Measurements from ENCODE around the gene PIK3CB.
"Not testable (repeated sequence)": the region's sequence is repeated elsewhere in the genome, so short reads cannot be mapped to it uniquely, and the experiment has no call there.

PIK3CB gene

DNA sequence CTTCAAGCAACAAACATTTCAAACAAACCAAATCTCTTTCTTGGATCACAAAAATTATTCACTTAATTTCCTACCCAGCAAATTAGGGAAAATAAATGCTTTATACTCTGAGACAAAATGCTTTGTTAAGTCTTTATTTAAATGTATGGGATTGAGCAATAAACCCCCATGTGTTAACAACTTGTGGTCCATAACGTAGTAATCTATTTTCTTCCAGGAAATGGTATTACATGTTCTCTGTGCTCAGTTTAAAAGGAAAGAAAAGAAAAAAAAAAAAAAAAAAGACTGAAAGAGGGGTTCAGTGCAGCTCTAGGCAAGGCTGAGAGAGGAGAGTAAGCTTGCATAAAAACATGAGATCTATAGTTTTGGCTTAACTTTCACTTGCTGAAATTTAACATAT, 102.3 kb downstream of the PIK3CB start:
- no peak for DNase-seq

DNA sequence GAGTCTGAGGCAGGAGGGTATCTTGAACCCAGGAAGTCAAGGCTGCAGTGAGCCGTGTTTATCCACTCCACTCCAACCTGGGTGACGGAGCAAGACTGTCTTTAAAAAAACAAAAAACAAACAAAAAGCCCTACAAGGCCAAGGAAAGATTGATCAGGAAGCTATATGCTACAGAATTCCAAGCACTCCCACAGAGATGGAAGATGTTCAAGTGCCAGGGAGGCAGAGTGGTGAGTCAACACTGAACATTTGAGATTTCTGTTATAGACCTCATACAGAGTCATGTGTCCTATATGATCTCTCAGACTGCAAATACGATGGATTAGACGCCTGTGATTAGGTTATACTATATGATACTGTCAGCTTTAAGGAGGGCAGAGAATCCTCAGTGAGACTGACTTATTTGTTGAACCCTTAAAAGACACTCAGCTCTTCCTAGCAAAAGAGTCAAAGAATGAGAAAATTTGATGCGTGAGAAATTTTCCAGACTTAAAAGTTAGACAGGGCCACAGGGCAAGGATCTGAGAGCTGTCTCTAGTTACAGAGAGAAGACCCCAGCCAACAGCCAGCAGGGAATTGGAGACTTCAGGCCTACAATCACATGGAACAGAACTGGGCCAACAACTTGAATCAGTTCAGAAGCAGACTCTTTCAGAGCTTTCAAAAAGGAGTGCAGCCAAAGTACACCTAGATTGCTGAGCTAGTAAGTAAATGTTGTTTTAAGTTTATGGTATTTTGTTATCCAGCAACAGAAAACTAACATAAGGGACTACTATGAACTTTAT, 107.6 kb downstream of the PIK3CB start:
- DNase-seq: no peak

DNA sequence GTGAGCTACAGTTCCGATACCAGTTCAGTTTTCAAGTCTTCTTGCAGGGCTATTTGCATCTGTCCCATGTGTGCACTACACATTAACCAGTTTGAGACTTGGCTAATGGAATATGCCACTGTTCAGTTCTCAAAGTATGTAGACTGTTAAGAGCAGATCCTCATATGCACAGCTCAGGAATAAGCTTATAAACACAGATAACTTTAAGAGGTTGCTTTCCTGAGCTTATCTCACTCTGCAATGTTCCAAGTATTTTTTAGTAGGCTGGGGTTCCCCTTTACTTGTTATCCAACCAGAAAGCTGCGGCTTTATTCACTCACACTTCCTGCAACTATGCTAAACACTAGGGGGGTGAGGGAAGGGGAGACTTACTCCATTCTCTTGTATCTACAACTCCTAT, 108.7 kb downstream of the PIK3CB start:
- DNase-seq: peak; percentile 2

DNA sequence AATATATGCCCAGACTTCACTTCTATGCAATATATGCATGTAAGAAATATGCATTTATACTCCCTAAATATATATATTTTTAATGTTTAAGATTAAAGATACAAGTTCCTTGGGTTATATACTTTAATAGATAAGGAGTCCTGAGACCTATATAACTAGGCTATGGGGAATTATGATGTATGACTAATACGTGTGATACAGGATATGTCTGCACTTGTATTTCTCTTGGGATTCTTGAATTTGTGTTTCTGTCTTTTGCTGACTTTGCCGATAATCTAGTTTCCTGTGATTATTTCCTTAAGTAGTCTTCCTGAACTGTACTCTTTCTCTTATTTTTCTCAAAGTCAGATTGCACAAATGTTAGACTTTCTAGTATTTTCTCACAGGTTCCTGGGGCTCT, 109.6 kb downstream of the PIK3CB start:
- DNase-seq: no peak

DNA sequence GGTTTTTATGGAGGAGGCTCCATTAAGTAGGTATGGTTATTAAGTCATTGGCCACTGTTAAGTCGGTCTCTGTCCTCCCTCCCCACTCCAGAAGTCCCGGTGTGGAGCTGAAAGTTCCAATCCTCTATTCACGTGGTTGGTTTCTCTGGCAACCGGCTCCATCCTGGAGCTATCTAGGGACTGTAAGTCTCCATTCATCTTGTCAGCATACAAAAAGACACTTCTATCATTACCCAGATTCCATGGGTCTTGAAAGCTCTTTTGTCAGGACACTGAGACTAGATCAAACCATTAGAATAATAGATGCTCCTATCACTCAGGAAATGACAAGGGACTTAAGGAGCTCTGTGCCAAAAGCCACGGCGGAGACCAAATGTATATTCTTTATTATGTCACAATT, 110.3 kb downstream of the PIK3CB start:
- DNase-seq: no peak

DNA sequence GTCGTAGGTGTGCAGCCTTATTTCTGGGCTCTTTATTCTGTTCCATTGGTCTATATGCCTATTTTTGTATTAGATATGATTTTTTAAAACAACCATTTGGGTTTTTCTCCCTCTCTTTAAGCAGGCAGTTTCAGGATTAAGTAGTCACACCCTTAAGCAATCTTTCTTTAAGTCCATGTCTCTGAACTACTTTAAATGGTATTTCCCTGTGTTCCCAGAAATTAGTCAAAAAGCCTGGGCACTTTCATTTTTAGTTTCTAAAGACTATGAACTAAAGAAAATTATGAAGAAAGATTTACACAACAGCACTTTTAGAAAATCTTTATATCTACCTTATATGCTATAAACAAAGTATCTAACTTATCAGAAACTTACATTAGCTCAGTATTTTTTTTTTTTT, 115.9 kb downstream of the PIK3CB start:
- peak; percentile 12 for DNase-seq

DNA sequence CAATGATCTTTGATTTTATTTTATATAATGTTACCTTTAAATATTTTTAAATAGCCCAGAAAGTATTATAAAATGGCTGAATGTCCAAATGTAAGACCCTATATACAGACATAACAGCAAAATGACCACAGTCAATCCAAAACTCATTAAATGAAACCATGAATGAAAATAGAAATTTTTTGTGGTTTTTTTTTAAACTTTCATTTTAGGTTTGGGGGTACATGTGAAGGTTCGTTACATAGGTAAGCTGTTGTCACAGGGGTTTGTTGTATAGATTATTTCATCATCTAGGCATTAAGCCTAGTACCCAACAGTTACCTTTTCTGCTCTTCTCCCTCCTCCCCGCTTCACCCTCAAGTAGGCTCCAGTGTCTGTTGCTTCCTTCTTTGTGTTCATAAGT, 117.4 kb downstream of the PIK3CB start:
- peak; percentile 2 for DNase-seq

DNA sequence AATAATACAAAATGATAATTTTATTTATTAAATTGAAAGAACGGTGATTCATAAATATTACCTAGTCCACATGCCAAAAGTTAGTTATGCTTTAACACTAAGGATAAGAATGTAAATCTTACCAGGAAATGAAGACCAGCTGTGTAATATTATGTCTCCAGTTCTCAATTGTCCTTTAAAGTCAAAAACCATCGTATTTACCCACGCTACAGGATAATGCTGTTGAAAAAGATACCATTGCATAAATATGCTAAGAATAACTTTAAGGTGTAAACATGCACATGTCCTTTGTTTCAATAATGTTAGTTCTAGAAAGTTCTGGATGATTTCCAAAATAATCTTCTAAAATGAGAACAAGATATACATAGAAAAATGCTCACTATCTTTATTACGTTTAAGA, 122.6 kb downstream of the PIK3CB start:
- DNase-seq: no peak

DNA sequence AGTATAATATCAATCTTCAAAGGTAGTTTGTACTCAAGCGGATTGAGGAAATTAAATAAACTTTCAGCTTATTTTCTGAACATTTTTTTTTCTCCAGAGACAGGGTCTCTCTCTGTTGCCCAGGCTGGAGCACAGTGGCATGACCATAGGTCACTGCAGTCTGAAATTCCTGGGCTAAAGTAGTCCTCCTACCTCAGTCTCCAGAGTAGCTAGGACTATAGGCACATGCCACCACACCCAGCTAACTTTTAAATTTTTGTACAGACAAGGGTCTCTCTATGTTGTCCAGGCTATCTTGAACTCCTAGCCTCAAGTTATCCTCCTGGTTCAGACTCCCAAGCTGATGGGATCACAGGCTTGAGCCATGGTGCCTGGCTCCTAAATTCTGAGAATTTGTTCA, 129.1 kb downstream of the PIK3CB start:
- DNase-seq: no peak

DNA sequence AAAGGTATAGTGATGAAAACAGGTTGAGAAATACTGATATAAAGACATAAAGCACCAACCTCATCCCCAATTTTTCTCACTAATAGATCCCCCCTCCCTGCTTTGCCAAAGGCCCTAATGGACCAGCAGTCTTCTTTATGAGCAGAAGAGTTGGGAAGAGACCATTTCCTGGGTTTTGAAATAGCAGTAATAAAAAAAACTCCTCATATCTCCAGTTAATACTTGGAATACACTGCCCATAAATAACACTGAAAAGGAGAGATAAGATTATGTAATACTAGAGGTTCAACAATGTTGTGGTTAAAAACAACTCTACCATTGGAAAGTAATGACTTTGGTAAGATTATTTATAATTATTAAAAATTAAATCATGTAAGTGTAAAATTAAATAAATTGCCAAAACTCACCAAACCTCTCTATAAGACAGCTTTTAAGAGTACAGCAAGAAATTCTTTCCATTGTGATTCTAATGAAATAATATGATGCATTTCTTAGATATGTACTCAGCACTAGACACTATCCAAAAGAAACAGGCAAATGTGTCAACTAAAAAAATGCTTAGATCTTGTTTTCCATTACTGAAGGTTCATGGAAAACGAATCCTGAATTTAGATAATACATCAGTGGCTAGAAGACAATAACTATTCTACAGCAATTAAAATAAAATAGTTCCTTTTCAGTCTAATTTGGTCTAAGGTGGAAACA, 137.9 kb downstream of the PIK3CB start:
- DNase-seq: no peak

DNA sequence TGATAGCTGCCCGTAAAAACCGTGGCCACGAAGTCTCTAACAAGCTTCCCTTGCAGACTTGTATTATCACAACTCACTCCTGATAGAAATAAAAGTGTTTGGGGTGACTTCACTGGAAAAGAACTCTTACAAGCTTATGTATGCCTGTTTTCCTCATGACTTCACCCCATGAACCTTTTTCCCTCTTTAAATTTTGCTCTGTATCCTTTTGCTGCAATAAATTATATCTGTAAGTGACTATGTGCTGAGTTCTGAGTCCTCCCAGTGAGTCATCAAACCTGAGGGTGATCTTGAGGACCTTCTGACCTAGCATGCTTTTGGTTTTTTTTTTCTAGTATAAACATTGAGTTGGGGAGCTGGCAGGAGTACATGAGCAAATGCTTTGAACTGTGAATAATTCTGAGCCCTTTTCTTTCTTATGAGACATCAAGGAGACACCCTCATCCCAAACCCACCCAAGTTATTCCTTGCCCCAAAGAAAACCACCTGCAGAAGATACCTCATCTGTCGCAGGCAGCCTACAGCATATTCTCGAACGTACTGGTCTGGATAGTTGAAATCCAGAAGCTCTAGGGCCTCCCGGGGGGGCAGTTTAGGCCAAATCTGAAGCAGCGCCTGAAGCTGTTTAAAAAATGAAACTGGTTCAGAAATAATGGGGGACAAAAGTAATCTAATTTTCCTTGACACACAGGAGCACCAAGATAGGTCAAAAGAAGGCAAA, 140.3 kb downstream of the PIK3CB start:
- DNase-seq: no peak

DNA sequence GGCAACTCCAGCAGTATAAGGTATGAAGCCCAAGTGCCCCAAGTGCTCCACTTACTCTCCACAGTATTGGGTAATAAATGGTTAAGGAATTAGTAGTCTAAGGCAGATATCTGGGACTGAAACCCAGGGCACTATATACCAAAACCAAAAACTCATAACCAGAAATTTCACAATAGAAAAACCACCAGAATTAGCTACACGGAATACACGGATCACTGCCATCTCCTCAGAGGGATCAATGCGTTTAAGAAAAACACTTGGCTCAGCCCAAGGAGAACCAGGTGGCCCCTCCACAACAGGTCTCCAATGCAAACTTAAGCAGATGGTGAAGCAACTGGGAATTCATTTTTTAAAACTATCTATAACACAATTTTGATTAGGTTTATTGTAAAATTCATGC, 142.6 kb downstream of the PIK3CB start:
- no peak for DNase-seq

DNA sequence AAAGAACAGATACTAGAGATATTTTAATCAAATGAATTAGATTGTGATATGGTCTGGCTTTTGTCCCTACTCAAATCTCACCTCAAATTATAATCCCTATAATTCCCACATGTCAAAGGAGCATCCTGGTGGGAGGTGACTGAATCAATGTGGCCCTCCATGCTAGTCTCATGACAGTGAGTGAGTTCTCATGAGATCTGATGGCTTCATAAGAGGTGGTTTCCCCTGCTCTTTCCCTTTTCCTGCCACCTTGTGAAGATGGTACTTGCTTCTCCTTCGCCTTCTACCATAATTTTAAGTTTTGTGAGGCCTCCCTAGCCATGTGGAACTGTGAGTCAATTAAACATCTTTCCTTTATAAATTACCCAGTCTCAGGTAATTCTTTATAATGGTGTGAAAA, 143.4 kb downstream of the PIK3CB start:
- no peak for DNase-seq

DNA sequence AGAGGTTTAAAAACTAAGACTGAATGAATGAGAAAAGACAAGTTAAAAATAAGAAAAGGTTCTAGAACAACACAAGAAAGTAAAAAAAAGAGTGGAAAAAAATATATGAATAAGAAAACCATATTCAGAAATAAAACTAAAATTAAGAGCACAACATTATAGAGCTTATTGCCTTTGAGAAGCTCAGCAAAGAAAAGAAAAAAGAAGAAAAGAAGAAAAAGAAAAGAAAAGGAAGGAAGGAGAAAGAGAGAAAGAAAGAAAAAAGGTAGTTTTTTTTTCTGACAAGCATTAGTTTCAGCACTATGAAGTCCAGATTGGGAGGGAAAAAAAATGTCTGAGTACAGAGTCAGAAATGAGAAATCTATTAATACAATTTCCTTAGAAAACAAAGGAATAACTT, 144.7 kb downstream of the PIK3CB start:
- no peak for DNase-seq

DNA sequence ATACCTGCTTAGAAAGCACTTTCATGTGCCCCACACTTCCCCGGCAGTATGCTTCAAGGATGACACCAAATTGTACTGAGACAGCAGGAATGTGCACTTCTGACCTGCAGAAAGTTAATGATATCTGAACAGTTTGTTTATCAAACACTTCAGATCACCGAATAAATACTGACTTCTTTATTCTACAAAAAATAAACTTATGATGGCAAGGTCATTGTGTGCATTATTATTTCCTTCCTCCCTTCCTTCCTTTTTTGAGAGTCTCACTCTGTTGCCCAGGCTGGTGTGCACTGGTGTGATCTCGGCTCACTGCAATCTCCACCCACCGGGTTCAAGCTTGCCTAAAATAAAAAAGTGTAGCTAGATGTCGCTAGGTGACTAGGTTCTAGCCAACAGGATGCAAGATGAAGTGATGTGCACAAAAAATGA, 145.8 kb downstream of the PIK3CB start:
- DNase-seq: no peak

DNA sequence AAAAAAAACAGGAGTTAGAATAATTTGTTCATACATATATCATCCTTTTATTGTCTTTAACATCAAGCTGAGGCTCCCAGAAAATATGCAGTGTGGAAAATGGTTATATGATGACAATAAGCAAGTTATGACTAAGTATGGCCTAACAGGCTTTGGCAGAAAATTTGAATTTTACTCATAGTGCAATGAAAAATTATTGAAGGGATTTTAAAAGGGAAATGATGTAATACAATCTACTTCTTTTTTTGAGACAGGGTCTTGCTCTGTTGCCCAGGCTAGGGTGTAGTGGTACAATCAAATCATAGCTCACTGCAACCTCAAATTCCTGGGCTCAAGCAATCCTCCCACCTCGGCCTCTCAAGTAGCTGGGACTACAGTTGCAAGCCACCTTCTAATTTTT, 147.5 kb downstream of the PIK3CB start:
- DNase-seq: peak; percentile 52

DNA sequence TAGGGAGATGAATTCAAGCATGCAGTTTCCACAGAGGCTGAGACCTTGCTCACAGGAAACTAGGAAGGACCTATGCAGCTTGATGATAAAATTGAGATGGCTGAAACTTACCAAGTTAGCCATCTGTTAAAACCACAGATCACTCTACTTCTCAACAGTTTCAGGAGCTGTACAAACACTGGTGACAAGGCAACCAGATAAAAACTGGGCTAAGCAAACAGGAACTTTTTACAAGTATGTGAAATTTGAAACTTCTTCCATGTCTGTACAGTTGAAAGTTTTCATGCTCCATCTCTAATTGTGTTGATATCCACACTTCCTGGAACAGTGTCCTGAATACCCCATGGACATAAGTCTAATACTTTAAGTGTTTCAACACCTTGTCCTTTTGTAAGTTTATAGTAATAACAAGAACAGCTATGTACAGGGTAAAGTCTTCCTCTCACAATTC, 147.9 kb downstream of the PIK3CB start:
- DNase-seq: peak; percentile 67

DNA sequence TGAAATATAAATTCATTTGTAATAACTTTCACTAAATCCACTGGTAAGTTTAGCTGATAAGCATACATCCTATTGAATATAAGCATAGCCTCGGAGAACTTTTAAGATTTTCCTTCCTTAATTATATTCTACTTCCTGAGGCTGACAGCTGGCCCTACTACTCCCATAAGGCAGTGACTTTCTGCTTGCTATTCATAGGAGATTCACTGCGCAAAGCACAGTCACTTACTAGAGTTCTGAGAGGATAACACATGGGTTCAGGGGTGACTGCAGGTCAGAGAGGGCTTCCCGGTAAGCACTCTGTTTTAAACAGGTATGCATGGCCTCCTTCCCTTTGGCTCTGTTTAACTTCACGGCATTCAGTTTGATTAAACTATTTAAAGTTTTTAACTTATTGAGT, 150.3 kb downstream of the PIK3CB start:
- DNase-seq: no peak

DNA sequence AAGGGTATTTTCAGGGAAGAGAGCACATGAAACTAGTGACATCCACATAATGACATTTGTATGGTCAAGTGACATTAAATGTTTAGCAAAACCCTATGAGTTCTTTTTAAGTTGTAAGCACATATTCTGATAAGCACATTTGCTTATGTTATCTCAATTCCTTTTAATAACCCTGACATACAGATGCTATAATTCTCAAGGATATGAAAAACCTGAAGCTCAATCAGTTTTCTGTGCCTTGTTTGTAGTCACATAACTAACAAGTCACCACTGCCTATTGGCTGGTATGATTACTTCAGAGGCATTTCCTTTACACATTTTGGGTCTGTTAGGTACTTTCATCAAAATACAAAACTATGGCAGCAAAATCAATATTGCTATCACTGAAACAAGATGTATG, 152.1 kb downstream of the PIK3CB start:
- no peak for DNase-seq

DNA sequence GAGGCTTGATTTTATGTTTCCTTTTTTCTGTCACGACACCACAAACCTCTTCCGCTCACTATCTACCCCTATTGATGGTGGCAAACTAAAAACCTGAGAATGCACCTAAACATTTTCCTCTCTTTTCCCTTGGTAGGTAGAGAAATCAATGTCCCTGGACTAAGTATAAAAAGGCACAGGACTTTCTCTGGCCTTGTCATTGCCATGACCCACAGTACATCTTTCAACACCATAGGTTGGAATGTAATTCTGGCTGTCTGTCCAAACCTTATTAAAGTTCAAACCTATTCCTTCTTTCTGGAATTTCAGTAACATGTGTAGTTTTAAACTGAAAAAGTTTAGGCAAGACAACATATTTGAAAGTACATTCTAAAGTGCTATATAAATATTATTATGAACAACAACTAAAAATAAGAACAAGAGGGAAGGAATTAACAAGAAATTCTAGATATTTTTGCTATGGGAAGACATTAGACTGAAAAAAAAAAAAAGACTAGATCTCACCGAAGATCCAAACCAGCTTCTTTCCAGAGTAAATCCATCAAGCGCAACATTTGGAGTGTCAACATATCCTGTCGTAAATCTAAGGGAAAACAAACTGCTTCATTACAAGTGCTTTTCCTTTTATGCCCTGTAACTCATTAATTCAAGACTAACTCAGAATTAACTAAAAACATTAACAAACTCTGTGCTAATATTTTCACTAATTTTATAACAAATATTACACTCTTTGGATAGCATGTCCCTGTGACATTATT, 153.1 kb downstream of the PIK3CB start:
- no peak for DNase-seq

DNA sequence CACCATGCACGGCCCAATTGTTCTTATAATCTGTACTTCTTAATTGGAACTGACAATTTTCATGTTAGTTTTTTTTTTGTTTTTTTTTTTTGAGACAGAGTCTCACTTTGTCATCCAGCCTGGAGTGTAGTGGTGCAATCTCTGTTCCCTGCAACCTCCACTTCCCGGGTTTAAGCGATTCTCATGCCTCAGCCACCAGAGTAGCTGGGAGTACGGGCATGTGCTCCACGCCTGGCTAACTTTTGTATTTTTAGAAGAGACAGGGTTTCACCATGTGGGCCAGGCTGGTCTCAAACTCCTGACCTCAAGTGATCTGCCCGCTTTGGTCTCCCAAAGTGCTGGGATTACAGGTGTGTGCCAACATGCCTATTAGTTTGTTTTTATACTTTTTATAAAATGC, 153.8 kb downstream of the PIK3CB start:
- DNase-seq: not testable (repeated sequence)

DNA sequence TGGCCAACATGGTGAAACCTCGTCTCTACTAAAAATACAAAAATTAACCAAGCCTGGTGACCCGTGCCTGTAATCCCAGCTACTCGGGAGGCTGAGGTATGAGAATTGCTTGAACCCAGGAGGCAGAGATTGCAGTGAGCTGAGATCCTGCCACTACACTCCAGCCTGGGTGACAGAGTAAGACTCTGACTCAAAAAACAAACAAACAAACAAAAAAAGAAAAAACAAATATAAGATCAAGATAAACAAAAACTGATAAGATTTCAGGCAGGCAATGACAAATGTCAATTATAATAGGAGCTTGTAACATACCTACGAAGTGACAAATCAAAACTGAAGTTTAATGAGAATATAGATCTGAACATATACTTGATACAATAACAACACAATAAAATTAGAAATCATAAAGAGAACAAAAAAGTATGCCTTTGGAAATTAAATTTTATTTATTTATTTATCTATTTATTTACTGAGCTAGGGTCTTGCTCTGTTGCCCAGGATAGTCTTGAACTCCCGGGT, 155.8 kb downstream of the PIK3CB start:
- no peak for DNase-seq

DNA sequence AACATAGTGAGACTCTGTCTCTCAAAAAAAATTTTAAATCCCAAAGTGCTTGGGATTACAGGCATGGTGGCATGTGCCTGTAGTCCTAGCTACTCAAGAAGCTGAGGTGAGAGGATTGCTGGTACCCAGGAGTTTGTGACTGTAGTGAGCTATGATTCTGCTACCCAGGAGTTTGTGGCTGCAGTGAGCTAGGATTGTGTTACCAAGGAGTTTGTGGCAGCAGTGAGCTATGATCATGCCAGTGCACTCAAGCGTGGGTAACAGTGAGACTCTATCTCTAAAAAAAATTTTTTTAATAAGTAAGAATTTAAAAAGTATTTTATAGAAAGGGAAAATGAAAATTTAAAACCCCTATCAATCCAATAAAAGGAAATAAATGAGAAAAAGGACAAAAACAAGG, 156.6 kb downstream of the PIK3CB start:
- no peak for DNase-seq
